GM12865 (cell line): ENCODE measurements around the gene PTPRE.

Experiments used
- DNase-seq: peaks from one replicate; pipeline ENCODE4 v3.0.0; 2010; ENCODE audit warnings: low read depth
- H3K4me3 ChIP-seq: 2 replicates; pipeline ENCODE4 v1.5.1; 2011; ENCODE audit warnings: mild to moderate bottlenecking, low read depth, low read length, control low read depth
- TF ChIP-seq, protein P1 (sequence below): IDR thresholded peaks from 2 replicates; pipeline ENCODE4 v1.5.1; 2011; ENCODE audit warnings: low read length, control low read depth, low read depth, inconsistent platforms; ENCODE audit not compliant: insufficient read depth; ENCODE audit errors: missing control alignments

The PTPRE gene

DNA sequence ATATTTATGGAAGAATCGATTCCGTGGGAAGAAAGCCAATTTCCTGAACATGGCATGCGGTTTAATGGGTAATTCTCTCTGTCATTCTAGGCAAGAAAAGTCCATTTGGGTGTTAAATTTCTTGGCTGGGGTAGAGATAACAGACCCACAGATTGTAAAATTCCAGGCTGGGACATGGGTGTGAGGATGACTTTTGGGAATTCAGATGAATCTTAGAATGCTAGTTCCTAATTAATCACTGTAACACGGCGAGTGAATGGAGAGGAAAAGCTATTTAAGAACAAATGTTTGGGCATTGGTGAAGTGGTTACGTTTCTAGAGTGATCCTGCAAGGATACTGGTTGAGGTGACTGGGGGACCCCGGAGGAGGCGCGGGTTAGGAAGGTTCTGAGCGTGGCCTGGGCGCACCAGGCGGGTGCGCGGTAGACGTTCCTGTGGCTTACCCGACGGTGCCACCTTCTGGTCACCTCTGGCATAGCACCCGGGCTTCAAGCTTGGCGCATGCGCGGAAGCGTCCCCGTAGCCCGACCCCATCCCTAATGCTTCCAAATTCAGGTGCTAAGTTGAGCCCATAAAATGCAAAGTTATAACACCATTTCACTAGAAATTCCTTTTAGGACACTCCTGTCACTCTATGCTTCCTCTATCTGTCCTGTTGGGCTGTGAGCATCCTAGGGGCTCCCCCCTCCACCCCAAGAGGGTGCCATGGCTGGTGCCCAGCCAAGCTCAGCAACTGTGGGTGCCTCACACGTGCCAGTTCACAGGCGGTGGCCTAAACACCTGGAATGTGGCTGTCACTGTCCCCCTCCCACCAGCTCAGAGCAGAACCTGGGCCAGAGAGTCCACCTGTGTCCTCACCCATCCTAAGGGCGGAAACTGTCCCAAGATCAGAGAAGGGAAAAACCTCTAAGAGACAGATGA is 104.4 kb downstream of the PTPRE start:
- TF ChIP-seq, protein P1, sequence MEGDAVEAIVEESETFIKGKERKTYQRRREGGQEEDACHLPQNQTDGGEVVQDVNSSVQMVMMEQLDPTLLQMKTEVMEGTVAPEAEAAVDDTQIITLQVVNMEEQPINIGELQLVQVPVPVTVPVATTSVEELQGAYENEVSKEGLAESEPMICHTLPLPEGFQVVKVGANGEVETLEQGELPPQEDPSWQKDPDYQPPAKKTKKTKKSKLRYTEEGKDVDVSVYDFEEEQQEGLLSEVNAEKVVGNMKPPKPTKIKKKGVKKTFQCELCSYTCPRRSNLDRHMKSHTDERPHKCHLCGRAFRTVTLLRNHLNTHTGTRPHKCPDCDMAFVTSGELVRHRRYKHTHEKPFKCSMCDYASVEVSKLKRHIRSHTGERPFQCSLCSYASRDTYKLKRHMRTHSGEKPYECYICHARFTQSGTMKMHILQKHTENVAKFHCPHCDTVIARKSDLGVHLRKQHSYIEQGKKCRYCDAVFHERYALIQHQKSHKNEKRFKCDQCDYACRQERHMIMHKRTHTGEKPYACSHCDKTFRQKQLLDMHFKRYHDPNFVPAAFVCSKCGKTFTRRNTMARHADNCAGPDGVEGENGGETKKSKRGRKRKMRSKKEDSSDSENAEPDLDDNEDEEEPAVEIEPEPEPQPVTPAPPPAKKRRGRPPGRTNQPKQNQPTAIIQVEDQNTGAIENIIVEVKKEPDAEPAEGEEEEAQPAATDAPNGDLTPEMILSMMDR, result peak; percentile 99
- no peak overlapping the region for H3K4me3 ChIP-seq
- peak; percentile 76 for DNase-seq

DNA sequence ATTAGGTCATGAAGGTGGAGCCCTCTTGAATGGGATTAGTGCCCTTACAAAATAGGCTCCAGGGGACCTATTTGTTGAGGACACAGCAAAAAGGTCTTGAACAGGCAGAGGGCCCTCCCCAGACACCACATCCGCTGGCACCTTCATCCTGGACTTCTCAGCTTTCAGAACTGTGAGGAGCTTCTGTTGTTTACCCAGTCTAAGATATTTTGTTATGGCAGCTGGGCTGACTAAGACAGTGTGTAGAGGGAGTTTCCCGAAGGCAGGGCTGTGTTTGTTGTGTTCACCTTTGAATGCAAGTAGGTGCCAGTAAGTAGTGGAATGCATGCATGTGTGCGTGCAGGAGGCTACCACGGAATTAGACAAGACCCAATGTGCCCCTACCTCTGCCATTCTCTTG is 106.7 kb downstream of the PTPRE start:
- TF ChIP-seq, protein P1, result no peak
- no peak overlapping the region for H3K4me3 ChIP-seq
- peak; percentile 26 for DNase-seq

DNA sequence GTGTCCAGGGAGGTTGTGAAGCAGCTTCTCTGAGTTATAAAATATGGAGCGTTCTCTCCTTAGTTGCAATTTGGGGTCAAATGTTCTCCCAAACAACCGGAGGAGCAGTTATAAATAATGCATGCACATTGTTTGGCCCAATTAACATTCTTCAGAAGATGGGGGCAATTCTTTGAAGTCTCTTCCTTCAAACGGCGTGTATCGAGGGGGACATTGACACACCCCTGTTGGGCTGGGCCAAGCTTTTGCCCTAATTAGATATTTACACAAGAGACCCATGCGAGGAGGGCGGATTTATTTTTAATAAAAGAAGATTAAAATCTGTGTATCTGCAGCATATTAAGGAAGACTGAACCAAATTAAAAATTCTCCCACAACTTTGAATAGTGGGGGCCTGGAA is 107.3 kb downstream of the PTPRE start:
- DNase-seq, result no peak
- TF ChIP-seq, protein P1, result no peak
- H3K4me3 ChIP-seq, result no peak overlapping the region

GRCh38 chr10:128016423-128017060 is 109.6 kb downstream of the PTPRE start:
- DNase-seq, result no peak
- no peak overlapping the region for H3K4me3 ChIP-seq
- TF ChIP-seq, protein P1, result no peak

DNA sequence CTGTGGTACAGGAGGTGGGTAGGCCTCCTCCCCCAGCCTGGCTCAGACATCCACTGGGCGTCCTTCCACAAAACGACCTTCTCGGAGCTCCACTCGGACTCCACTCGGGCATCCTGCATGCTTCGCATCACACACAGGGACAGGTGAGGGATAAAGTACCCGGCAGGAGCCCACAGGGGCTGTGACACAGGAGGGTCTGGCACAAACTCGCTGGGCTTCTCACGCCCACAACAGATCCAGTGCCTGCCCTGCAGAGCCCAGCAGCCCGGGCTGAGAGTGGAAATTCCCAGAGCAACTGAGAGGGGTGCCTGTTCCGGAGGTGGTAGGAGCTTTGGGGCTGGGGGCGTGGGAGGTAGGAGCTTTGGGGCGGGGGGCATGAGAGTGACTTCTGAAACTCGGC is 110.9 kb downstream of the PTPRE start:
- no peak for DNase-seq
- H3K4me3 ChIP-seq, result no peak overlapping the region
- TF ChIP-seq, protein P1, result no peak

DNA sequence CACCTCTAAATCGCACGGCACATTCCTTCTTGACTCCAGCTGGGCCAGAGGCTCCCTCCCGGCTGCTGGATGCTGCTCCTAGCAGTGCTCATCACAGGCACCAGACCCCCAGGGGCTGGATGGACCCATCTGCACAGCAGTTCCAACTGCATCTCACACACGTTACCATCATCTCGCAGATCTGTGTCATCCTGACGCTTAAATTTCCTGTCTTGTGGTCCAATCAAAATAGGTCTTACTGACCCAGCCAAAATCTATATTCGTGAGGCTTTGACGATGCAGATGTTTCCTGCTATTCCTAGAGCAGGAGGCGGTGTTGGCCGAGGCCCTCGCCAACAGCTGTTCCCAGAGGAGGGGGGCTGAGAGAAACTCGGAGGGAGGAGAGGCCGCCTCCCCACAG is 111.3 kb downstream of the PTPRE start:
- TF ChIP-seq, protein P1, result no peak
- H3K4me3 ChIP-seq, result no peak overlapping the region
- DNase-seq, result no peak
